SK-MEL-5 (cell line): ENCODE measurements around the gene RAN. TPM values are rescaled to one million over a fixed set of nuclear protein-coding genes. Genes with fewer than 3 reads are reported as not detected.
A peak's percentile ranks its signal among the peaks of the same experiment; 100 is the strongest.
"Not testable (repeated sequence)": the region's sequence is repeated elsewhere in the genome, so short reads cannot be mapped to it uniquely, and the experiment has no call there.

ENCODE experiments used
- DNase-seq: peaks from one replicate; pipeline ENCODE4 v3.0.0-alpha.2; 2016; ENCODE audit warnings: low read depth, low spot score
- in situ Hi-C: cut with HindIII; loops from 2 replicates; pipeline ENCODE4 v1.10.0; 2016; ENCODE audit warnings: low sequenced_read_pairs, high pct_unique_total_duplicates, low pct_unique_long_range_greater_than_20kb
- total RNA-seq: library from RNA; depleted of rRNA; stranded (reverse); fragments of >200 nt; shearing (Covaris generic); gene quantifications from 2 replicates; pipeline ENCODE4 v1.2.3, GENCODE V29; 2014

RAN gene
- total RNA-seq, 1 experiment from 2014 or later: 1,589 TPM

DNA sequence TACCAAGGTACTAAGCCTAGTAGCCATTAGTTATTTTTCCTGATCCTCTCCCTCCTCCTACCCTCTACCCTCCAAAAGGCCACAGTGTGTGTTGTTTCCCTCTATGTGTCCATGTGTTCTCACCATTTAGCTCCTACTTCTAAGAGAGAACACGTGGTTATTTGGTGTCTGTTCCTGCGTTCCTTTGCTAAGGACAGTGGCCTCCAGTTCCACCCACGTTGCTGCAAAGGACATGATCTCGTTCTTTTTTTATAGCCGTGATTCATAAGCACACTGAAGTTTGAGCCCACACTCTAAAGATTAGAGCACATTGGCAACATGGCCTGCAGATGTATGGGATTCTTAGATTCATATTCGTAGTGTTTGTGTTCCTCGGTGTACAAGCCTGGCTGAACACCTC, 24.8 kb upstream of the RAN start:
- in situ Hi-C loops: no loop called here
- DNase-seq: no peak

DNA sequence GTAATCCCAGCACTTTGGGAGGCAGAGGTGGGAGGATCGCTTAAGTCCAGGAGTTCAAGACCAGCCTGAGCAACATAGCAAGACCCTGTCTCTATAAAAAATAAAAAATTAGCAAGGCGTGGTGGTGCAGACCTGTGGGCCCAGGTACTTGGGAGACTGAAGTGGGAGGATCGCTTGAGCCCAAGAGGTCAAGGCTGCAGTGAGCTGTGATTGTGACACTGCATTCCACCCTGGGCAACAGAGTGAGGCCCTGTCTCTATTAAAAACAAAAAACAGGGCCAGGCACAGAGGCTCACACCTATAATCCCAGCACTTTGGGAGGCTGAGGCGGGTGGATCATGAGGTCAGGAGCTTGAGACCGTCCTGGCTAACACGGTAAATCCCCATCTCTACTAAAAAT, 23.8 kb upstream of the RAN start:
- DNase-seq, in situ Hi-C loops: not testable (repeated sequence)

DNA sequence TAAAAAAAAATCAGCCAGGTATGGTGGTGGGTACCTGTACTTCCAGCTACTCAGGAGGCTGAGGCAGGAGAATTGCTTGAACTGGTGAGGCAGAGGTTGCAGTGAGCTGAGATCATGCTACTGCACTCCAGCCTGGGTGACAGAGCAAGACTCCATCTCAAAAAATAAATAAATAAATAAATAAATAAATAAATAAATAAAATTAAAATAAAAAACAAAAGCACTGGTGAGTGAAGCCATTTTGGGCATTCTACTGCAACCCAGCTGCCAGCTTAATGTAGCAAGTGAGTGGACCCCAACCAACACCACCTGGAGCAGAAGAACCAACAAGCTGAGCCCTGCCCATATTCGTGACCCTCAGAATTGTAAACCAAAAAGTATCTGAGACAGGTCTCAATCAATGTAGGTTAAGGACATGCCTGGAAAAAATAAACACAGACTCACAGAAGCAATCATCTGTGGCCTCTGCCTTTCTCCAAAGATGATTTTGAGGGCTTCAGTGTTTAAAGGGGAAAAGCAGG, 23.0 kb upstream of the RAN start:
- in situ Hi-C loops: not testable (repeated sequence)

DNA sequence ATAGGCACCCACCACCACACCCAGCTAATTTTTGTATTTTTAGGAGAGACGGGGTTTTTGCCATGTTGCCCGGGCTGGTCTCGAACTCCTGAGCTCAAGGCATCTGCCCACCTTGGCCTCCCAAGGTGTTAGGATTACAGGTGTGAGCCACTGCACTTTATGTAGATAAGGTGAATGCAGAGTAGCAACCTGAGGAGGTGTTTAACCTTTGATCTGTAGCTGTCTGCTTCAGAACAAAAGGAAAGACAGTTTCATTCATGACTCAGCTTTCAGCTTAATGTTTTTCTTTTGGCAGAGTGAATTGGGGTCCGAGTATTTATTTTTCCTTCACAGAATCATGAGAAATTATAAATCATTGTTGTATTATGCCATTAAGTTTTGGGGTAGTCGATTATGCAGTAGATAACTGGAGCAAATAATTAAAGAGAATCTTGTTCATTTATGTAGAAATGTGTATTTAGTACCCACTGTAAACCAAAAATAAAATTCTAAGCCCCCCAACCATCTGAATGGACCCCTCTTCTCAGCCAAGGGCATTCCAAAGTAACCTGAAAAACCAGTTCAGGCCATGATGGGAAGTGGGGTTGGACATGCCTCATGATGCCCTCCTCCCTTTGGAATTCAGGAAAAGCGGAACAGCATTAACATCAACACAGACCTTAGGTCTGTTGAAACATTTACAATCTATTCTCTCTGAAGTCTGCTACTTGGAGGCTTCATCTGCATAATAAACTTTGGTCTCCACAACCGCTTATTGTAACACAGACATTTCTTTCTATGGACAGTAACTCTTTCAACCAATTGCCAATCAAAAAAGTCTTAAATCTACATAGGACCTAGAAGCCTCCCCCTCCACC, 22.1 kb upstream of the RAN start:
- in situ Hi-C loops: no loop called here
- no peak for DNase-seq

More for the DNA sequence above, 23.0 kb upstream of the RAN start:
- not testable (repeated sequence) for DNase-seq

DNA sequence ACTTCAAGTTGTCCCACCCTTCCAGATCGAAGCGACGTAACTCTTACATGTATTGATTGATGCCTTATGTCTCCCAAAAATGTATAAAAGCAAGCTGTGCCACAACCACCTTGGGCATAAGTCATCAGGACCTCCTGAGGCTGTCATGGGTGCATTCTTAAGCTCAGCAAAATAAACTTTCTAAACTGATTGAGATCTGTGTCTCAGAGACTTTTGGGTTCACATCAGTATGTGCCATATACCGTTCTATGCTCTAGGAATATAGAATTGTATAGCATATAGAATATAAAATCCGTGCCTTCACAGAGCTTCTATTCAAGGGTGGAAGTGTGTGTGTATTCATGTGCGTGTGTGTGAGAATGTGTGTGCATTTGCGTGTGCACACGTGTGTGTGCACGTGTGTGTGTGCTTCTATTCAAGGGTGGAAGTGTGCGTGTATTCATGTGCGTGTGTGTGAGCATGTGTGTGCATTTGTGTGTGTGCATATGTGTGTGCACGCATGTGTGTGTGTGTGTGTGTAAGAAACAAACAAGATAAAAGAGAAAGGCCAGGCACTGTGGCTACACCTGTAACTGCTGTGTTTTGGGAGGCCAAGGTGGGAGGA, 21.3 kb upstream of the RAN start:
- in situ Hi-C loops: no loop called here
- DNase-seq: no peak

DNA sequence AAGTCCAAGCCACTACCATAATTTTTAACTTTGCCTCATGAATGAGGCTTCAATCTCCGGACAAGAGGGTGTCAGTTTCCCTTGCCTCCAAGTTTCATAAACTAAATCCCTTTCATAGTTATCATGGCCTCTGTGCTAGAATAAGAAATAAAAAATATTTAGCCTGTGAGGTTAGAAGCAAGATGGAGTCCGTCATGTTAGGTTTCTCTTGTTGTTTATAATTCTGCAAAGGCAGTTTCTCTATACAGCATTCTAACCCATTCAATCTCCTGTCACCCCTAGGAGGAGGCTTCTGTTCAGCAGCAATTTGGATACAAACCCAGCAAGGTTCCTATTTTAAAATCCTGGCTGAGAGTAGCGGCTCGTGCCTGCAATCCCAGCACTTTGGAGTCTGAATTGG, 15.8 kb upstream of the RAN start:
- no peak for DNase-seq
- in situ Hi-C loops: no loop called here

DNA sequence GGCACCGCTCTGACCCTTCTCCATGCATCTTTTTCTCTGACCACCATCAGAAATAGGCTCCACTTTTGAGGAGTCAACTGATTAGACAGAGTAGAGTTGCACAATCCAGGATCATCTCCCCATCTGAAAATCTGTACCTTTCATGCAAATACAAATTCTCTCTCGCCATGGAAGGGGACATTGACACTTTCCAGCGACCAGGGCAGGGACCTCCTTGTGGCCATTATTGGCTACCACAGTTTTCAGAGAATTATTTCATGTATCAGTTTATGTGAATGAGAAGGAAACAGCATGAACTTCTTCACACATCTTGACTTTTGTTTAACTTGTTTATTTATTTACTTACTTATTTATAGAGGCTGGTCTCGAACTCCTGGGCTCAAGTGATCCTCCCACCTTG, 13.8 kb upstream of the RAN start:
- in situ Hi-C loops: no loop called here
- DNase-seq: no peak

DNA sequence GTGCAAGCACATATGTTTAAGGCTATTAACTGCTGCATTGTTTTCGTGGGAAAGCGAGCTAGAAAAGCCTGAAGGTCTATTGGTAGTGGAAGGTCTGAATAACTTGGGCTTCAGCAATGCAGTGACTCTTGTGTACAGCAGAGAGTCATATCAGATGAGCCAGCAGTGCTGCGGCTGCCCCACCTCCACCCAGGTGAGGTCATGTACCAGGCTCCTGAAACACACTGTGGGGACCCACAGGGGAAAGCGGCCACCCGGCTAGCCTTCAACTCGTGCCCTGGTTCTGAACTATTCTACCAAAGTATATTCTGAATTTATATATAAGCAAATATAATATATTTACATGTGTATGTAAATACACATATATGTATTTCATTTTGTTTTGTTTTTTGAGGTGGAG, 12.7 kb upstream of the RAN start:
- in situ Hi-C loops: no loop called here
- no peak for DNase-seq

DNA sequence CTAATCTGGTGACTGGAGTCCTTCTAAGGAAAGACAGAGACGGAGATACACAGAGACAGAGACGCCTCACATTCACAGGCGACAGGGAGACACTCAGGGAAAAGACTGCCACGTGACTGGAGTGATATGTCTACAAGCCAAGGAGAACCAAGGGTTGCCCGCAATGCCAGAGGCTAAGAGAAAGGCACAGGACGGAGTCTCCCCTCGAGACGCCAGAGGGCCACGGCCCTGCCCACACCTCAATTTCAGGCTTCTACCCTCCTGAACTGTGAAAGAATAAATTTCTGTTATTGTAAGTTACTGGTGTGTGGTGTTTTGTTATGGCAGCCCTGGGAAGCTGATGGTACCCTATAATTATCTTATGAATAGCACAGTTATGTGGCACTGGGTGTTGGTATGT, 11.6 kb upstream of the RAN start:
- no peak for DNase-seq
- in situ Hi-C loops: no loop called here

DNA sequence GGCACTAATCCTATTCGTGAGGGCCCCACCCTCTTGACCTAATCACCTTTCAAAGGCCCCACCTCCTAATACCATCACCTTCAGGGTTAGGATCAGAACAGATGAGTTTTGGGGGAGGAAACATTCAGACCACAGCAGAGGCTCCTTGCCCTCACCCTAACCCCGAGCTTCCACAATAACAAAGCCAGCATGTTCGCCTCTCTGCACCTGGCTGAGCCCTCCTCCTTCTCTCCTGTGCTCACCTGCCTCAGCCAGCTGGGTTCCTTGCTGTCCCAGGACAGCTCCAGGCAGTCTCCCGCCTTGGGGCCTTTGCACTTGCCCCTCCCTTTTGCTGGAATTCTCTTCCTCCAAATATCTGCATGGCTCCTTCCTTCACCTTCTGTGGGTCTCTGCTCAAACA, 9.7 kb upstream of the RAN start:
- no peak for DNase-seq
- in situ Hi-C loops: no loop called here

DNA sequence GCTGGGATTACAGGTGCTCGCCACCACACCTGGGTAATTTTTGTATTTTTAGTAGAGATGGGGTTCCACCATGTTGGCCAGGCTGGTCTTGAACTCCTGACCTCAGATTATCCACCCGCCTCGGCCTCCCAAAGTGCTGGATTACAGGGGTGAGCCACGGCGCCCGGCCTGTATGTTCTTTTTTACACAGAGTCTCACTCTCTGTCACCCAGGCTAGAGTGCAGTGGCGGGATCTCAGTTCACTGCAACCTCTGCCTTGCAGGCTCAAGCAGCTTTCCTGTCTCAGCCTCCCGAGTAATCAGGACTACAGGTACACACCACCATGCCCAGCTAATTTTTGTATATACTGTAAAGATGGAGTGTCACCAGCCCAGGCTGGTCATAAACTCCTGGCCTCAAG, 9.1 kb upstream of the RAN start:
- DNase-seq, in situ Hi-C loops: not testable (repeated sequence)

DNA sequence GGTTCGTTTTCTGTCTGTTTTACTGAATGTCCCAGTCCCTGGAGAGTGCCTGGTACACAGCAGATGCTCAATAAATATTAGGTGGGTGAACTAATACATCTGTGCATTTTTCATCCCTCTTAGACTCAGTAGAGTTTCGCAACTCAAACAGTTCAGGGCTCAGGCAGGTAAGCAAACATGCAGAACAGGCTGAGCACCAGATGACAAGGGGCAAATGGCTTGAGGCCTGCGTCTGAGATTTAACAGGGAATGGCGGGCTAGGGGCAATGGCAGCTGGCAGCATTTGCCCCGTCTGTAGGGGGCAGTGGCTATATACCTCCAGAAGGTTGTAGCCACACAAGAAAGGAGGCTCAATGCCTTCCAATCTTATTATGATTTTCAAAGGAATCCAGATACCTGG, 8.6 kb upstream of the RAN start:
- in situ Hi-C loops: no loop called here
- no peak for DNase-seq

DNA sequence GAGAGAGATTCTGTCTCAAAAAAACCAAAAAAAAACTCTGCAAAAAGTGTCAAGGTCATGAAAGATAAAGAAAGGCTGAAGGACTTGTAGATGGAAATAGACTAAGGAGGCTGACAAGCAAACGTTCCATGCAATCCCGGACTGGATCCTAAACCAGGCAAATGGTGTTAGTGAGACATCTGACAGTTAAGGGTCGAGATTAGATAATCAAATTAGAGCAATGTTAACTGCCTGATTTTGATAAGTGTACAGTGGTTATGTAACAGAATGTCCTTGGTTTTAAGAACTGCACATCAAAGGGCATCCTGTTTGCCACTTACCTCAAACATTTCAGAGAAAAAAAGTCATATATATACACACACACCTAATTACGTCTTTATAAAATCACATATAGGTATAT, 3.5 kb upstream of the RAN start:
- DNase-seq: no peak
- in situ Hi-C loops: no loop called here

DNA sequence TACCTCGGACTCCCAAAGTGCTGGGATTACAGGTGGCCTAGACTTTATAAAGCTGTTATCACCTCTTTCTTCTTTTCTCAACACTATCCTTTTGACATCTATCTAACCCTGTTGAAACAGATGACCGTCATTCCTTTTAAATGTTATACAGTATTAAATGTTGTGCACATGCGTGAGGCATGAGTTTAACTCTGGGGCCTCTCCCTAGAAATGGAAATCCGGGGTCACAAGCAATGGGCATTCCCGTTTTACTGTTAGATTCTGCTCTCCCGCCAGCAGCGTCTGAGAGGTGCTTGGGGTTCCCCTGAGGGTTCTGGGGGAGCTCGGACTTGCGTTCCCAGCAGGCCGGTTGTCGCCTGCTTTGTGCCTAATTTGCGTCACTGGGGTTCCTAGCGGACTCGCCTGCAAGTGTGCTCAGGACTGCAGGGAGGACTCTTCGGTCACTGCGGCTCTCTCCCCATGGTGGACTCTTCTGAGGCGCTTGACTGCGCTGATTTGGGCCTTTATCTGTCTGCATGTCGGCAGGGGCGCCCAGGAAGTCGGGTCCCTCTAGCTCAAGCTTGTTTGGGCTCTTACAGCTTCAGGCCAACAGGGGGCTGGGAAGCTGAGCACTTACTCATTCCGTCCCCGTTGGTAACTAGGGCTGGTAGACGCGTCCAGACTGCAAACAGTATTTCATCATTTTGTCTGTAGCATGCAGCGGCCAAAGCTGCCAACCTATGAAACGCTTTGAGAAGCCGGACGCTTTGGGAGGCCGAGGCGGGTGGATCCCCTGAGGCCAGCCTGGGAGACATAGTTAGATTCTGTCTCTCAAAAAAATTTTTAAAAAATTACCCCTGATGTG, 1.2 kb upstream of the RAN start:
- in situ Hi-C loops: no loop called here
- DNase-seq: peak; percentile 21

DNA sequence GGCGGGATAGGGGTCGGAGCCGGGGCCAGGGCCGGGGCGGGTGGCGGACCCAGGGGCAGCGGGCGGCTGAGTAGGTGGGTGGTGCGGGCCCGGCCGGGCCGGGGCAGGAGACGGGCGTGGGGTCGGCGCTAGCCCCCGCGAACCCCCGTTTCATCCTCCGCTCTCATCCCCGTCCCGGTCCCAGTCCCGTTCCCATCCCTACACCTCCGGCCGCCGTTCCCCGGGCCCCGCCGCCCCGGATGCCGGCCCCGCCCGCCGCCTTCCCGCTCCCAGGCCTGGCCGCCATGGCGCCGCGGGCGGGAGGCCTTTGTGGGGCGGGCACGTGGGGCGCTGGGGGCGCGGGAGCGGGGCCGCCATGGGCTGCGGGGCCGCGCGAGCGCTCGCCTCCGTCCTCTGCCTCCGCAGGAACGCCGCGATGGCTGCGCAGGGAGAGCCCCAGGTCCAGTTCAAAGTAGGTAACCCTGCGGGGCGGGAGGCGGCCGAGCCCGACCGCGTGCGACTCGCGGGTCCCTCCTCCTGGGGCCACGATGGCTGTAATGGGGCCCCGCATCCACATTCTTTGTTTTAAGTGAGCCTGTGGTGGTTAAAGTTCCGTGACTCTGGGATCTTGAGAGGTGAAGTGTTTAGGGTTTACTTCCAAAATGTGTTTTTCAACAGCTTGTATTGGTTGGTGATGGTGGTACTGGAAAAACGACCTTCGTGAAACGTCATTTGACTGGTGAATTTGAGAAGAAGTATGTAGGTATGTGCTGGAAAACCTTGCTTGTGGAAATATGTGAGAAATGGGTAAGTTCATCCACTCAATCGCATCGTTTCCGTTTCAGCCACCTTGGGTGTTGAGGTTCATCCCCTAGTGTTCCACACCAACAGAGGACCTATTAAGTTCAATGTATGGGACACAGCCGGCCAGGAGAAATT, 572 bp downstream of the RAN start:
- peak; percentile 32 for DNase-seq
- in situ Hi-C loops: no loop called here

DNA sequence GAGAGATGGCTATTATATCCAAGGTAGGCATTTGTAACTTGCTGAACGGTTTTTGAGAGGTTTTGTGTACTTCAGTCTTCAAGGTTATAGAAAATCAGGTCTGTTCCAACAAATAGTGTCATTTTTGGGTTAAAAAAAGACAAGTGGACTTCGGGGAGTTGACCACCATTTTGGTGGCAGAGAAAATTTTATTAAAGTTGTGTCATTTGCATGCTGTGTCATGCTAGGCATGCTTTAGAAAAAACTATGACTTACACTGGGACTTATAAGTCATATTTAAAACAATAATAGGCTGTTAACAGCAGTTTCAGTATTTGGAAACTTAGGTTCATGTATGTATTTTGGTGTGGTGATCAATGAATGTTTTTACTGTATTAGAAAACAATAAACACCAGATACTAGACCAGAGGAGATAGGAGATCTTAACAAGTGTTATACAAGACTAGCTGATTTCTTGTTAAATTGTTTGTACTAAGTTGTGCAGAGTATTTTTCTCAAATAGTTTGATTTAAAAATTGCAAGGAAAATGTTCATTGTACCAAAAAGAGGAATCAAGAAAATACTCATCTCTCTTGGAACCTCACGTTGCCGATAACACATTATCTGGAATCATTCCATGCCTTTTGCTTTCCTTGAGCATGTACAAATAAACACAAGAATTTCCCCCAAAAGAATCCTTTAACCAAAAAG, 1.4 kb downstream of the RAN start:
- DNase-seq: no peak
- in situ Hi-C loops: no loop called here

DNA sequence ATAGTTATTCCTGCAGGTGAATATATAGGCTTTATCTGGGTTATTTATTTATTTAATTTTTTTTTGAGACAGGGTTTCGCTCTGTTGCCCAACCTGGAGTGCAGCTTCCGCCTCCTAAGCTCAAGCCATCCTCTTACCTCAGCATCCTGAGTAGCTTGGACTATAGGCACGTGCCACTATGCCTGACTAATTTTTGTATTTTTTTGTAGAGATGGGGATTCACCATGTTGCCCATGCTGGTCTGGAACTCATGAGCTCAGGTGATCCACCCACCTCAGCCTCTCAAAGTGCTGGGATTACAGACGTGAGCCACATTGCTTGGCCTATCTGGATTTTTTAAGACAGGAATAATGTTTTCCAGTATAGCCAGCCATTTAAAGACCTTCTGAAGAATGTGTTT, 2.0 kb downstream of the RAN start:
- in situ Hi-C loops: no loop called here
- no peak for DNase-seq
